Fibroblast of mammary gland (primary cell): ENCODE data around the gene TAS2R10.

Experiments
- DNase-seq: peaks from one replicate; pipeline ENCODE4 v3.0.0-alpha.2; 2010; ENCODE audit warnings: low read depth
- H3K4me3 ChIP-seq: 2 replicates; pipeline ENCODE4 v1.5.1; 2011; ENCODE audit warnings: low read depth, mild to moderate bottlenecking, low read length, moderate library complexity; ENCODE audit not compliant: control insufficient read depth
- TF ChIP-seq, protein P1 (sequence below): conservative IDR thresholded peaks from 2 replicates; pipeline ENCODE4 v1.5.1; 2011; ENCODE audit warnings: low read depth, low read length, inconsistent platforms; ENCODE audit not compliant: control insufficient read depth, insufficient read depth

Gene TAS2R10

DNA sequence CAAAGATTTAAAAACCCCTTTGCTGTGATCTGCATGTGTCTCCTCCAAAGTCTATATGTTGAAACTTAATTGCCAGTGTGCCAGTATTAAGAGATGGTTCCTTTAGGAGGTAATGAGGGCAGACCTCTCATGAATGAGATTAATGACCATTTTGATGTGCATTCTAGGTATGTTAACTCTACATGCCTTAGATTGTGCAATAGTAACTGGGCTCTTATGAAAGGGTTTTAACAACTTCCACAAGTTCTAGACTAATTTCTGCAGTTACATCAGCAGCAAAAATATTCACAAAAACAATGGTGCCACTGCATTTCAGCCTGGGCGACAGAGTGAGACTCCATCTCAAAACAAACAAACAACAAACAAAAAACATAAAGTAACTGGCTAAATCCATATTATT, 3.8 kb upstream of the TAS2R10 start:
- H3K4me3 ChIP-seq: no peak overlapping the region
- TF ChIP-seq, protein P1, sequence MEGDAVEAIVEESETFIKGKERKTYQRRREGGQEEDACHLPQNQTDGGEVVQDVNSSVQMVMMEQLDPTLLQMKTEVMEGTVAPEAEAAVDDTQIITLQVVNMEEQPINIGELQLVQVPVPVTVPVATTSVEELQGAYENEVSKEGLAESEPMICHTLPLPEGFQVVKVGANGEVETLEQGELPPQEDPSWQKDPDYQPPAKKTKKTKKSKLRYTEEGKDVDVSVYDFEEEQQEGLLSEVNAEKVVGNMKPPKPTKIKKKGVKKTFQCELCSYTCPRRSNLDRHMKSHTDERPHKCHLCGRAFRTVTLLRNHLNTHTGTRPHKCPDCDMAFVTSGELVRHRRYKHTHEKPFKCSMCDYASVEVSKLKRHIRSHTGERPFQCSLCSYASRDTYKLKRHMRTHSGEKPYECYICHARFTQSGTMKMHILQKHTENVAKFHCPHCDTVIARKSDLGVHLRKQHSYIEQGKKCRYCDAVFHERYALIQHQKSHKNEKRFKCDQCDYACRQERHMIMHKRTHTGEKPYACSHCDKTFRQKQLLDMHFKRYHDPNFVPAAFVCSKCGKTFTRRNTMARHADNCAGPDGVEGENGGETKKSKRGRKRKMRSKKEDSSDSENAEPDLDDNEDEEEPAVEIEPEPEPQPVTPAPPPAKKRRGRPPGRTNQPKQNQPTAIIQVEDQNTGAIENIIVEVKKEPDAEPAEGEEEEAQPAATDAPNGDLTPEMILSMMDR: no peak
- no peak for DNase-seq

- H3K4me3 ChIP-seq: no peak overlapping the region
- DNase-seq: no peak
- TF ChIP-seq, protein P1: no peak
Measured at GRCh38 chr12:10824957-10825356, 1.2 kb downstream of the TAS2R10 start.

DNA sequence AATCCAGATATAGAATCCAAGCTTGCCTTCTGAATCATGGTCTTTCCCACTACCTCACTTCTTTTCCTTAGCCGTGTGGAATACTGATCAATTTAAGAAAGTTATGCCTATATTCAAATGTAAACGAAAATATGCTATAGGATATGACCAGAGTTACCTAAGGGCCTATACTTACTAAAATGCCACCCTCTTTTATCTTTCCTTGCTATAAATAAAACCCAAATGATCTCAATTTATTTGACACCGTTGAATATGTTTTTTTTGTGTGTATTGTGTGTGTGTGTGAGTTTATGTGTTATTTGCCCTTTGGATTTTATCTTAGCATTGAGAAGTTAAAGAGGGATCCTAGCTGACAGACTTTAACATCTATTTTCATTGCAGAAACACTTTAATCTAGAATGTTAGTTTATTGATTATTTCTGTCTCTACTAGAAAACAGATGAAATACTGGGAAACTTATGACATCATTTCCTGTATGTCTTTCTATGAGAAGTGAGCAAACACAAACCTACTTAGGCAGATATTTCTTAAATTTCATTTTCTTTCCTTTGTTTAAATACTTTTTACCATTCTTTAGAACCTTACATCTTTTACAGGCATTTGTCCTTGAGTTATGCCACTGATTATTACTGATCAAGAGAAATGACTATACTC, 14.1 kb downstream of the TAS2R10 start:
- no peak overlapping the region for H3K4me3 ChIP-seq
- TF ChIP-seq, protein P1: no peak
- DNase-seq: no peak

- no peak within 1 kb of the TSS for H3K4me3 ChIP-seq
- TF ChIP-seq, protein P1: no peak
- DNase-seq: no peak
Measured at GRCh38 chr12:10810068-10810467, 16.1 kb downstream of the TAS2R10 start, which contains the start of gene TAS2R9. Gene TAS2R9 (minus strand): TSS chr12:10810168. CDS start chr12:10810075, 93 bp downstream.

DNA sequence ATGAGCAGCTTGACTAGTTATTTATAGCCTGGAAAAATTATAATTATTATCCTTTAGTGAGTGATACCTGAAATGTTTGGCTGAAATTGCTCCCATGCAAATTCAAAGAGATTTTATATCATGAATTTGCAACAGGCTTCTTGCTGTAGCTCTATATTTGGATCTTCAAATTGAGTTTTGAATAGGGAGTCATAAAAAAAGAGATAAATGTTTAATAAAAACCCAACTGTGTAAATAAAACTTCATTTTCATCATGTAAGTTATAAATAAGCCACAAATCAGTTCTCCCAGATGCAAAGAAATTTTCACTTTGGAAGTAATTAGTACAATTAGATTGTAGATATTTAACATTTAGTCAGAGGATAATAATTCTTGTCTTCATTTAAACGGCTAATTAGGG, 19.0 kb downstream of the TAS2R10 start, which contains the start of gene TAS2R8:
Gene TAS2R8 (minus strand): TSS at position 101 of the 400 bp plus-strand sequence. CDS start 306 bp downstream, outside the sequence.
- no peak within 1 kb of the TSS for H3K4me3 ChIP-seq
- TF ChIP-seq, protein P1: no peak
- DNase-seq: no peak

DNA sequence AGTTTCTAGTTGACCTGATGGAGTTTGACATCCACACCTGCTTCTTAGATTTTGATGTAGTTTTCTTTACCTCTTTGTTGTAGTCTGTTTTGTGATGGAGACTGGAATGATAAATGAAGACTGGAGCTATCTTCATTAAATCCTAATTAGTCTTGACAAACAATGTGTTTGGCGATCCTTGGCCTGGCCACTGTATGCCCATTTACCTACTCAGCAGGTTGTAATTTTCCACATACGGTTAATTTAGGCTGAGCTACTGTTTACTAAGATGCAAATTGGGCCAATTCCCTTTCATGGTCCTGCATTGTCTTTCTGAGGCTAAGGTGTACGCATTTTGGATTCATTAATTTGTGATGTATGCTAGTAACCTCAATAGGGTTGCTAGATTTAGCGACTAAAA, 23.6 kb downstream of the TAS2R10 start, which contains the start of gene TAS2R7:
Gene TAS2R7 (minus strand): TSS at position 41 of the 400 bp plus-strand sequence. CDS start 57 bp downstream, outside the sequence.
- no peak for DNase-seq
- TF ChIP-seq, protein P1: no peak
- no peak within 1 kb of the TSS for H3K4me3 ChIP-seq
